Endothelial cell (in vitro differentiated cells): ENCODE results near the gene PSTPIP1. TPM values are rescaled to one million over a fixed set of nuclear protein-coding genes. Genes with fewer than 3 reads are reported as not detected.

Experiments used
- DNase-seq: peaks from one replicate; pipeline ENCODE4 v3.0.0; 2021; ENCODE audit warnings: low spot score
- H3K27ac Mint-ChIP-seq: one replicate; pipeline ENCODE4 v1.8.0; 2021; ENCODE audit warnings: mixed read lengths, inconsistent platforms; ENCODE audit not compliant: unreplicated experiment
- H3K27me3 Mint-ChIP-seq: one replicate; pipeline ENCODE4 v1.8.0; 2021; ENCODE audit warnings: mild to moderate bottlenecking, moderate library complexity, mixed read lengths, inconsistent platforms; ENCODE audit not compliant: unreplicated experiment
- H3K36me3 Mint-ChIP-seq: one replicate; pipeline ENCODE4 v1.8.0; 2021; ENCODE audit warnings: mild to moderate bottlenecking, low read depth, mixed read lengths, inconsistent platforms; ENCODE audit not compliant: unreplicated experiment
- H3K4me1 Mint-ChIP-seq: one replicate; pipeline ENCODE4 v1.8.0; 2021; ENCODE audit warnings: mild to moderate bottlenecking, mixed read lengths, inconsistent platforms; ENCODE audit not compliant: unreplicated experiment
- H3K4me3 Mint-ChIP-seq: one replicate; pipeline ENCODE4 v1.8.0; 2021; ENCODE audit warnings: mild to moderate bottlenecking, mixed read lengths, inconsistent platforms; ENCODE audit not compliant: unreplicated experiment
- H3K9me3 Mint-ChIP-seq: one replicate; pipeline ENCODE4 v1.8.0; 2021; ENCODE audit warnings: mixed read lengths, inconsistent platforms; ENCODE audit not compliant: unreplicated experiment
- total RNA-seq: library from RNA; stranded (reverse); fragmentation: NEBNext Ultra II Directional; extraction: Animal tissue kit (Norgen Biotek cat#: 25700); gene quantifications from one replicate; pipeline ENCODE4 v1.2.1, GENCODE V29; 2021; ENCODE audit not compliant: unreplicated experiment
- TF ChIP-seq, protein P1 (sequence below): fragments of 200-600 bp; sonication (generic); IDR thresholded peaks from one replicate; pipeline ENCODE4 v1.5.0; 2021; ENCODE audit warnings: antibody characterized with exemption; ENCODE audit not compliant: unreplicated experiment

Gene PSTPIP1
- total RNA-seq, 1 donor from 2014 or later = not detected

DNA sequence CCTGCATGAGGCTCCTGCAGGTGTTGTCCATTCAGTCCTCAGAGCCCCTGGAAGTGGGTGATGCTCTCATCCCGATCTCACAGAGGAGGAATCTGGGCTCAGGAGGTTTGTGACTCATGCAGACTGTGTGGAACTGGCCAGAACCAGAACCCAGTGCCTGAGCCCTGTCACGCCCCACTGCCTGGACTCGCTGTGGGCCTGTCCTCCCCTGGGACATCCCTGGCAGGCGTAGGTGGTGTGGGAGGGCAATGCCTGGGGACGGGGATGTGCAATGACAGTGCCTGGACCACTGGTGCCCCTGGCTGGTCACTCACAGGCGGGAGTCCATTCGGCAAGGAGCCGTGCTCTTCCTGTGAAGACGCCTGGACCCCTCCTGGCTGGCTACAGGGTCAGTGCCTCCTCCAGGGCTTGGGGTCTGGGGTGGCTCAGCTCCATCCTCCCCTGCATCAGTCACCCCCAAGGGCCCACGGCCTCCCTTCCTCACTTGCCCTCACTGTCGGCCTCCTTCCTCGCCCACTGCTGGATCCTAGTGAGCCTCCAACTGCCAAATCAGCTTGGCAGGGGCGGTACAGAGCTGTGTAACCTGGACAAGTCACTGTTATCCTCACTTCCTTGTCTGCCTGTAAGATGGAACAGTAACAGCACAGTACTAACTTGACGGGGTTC is 14.9 kb downstream of the PSTPIP1 start:
- no peaks in the 10 kb centered on the region for H3K4me1 Mint-ChIP-seq
- no peak overlapping the region for H3K4me3 Mint-ChIP-seq
- H3K27me3 Mint-ChIP-seq = peaks cover 8% of the 10 kb centered on the region
- H3K9me3 Mint-ChIP-seq = no peaks in the 10 kb centered on the region
- no peak overlapping the region for H3K27ac Mint-ChIP-seq
- DNase-seq = no peak
- no peaks in the 10 kb centered on the region for H3K36me3 Mint-ChIP-seq
- TF ChIP-seq, protein P1, sequence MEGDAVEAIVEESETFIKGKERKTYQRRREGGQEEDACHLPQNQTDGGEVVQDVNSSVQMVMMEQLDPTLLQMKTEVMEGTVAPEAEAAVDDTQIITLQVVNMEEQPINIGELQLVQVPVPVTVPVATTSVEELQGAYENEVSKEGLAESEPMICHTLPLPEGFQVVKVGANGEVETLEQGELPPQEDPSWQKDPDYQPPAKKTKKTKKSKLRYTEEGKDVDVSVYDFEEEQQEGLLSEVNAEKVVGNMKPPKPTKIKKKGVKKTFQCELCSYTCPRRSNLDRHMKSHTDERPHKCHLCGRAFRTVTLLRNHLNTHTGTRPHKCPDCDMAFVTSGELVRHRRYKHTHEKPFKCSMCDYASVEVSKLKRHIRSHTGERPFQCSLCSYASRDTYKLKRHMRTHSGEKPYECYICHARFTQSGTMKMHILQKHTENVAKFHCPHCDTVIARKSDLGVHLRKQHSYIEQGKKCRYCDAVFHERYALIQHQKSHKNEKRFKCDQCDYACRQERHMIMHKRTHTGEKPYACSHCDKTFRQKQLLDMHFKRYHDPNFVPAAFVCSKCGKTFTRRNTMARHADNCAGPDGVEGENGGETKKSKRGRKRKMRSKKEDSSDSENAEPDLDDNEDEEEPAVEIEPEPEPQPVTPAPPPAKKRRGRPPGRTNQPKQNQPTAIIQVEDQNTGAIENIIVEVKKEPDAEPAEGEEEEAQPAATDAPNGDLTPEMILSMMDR = no peak

DNA sequence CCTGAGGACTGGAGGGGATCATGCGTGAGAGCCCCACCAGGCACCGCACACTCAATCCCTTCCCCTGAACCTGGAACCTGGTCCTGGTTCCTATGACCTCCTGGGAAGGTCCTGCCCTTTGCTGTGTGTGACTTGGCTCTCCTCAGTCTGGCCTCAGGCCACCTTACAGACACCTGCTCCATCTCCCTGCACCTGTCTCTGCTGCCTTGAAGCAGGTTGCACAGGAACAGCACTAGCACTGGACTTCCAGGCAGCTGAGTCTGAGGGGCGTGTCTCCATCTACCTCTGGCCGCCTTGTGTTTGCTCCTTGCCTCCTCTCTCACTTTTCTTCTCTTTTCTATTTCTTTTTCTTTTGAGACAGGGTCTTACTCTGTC is 15.4 kb downstream of the PSTPIP1 start:
- Mint-ChIP-seq H3K4me3 (no peak overlapping the region), H3K36me3 (no peaks in the 10 kb centered on the region), H3K9me3 (no peaks in the 10 kb centered on the region), H3K27me3 (peaks cover 8% of the 10 kb centered on the region), H3K4me1 (peaks cover 3% of the 10 kb centered on the region), H3K27ac (no peak overlapping the region)
- TF ChIP-seq, protein P1 = no peak
- no peak for DNase-seq

DNA sequence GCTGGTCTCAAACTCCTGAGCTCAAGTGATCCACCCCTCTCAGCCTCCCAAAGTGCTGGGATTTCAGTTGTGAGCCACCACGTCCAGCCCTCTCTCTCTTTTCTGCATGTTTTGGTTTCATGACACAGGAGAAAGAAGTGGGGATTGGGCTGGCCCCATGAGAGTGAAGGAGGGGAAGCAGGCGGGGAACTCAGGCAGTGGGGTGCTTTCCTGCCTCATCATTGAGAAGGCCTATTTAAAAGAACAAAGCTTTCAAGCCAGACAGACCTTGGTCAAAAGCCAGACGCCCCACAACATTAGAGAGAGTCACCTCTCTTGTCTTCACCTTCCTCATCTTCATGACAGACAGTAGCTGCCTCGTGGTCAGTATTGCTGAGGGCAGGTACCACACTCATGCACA is 15.9 kb downstream of the PSTPIP1 start:
- TF ChIP-seq, protein P1 = no peak
- Mint-ChIP-seq H3K27me3 (peaks cover 8% of the 10 kb centered on the region), H3K27ac (no peak overlapping the region), H3K4me3 (no peak overlapping the region), H3K4me1 (peaks cover 3% of the 10 kb centered on the region), H3K9me3 (no peaks in the 10 kb centered on the region), H3K36me3 (no peaks in the 10 kb centered on the region)
- DNase-seq = no peak

DNA sequence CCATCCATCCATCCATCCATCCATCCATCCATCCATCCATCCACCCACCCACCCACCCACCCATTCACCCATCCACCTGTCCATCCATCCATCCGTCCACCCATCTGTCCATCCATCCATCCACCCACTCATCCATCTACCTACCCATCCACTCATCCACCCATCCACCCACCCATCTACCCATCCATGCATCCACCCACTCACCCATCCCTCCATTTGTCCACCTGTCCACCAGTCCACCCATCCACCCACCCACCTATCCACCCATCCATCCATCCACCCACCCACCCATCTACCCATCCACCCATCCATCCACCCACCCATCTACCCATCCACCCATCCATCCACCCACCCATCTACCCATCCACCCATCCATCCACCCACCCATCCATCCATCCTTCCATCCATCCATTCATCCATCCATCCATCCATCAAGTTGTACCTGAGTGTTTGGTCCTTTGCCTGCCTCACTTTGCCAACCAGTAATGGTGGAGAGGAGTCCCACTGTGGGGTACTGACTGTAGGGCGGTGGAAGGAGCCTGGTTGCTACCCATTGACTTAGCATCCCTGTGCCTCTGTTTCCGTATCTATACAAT is 17.3 kb downstream of the PSTPIP1 start:
- no peaks in the 10 kb centered on the region for H3K36me3 Mint-ChIP-seq
- H3K27ac Mint-ChIP-seq = no peak overlapping the region
- peaks cover 8% of the 10 kb centered on the region for H3K27me3 Mint-ChIP-seq
- H3K4me3 Mint-ChIP-seq = no peak overlapping the region
- peaks cover 3% of the 10 kb centered on the region for H3K4me1 Mint-ChIP-seq
- TF ChIP-seq, protein P1 = no peak
- no peak for DNase-seq
- H3K9me3 Mint-ChIP-seq = no peaks in the 10 kb centered on the region

DNA sequence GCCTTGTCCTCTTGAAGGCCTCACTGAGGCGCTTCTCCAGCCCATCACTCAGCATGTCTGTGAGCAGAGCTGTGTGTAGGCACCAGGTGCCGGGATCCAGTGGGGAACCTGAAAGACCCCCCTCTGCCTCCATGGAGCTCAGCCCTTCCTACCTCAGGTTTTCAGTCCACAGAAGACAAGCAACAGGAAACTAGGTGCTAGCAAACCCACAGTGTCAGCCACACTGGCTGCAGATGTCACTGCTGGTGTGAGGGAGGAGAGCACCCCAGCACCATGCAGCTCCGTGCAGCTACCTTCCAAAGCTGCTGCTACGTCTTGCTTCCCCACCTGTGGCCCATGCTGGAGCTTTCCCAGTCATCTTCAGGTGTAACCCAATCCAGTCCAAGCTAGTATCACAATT is 17.9 kb downstream of the PSTPIP1 start:
- Mint-ChIP-seq H3K4me3 (no peak overlapping the region), H3K27me3 (peaks cover 8% of the 10 kb centered on the region), H3K27ac (no peak overlapping the region), H3K4me1 (peaks cover 3% of the 10 kb centered on the region), H3K9me3 (no peaks in the 10 kb centered on the region), H3K36me3 (no peaks in the 10 kb centered on the region)
- DNase-seq = no peak
- TF ChIP-seq, protein P1 = no peak
